Keratinocyte (primary cell): Measurements from ENCODE around the gene APCDD1L.

Experiments used
- CTCF ChIP-seq, 3 experiments: IDR thresholded peaks in 1 of 3; conservative IDR thresholded peaks in 1 of 3; optimal IDR thresholded peaks in 1 of 3; 2 replicates in 2 of 3; 3 replicates in 1 of 3; pipeline versions ENCODE3 to v1.5.1; 2011; ENCODE audit warnings: low read length in 3 of 3, mild to moderate bottlenecking in 3 of 3, moderate library complexity in 2 of 3, control low read depth in 1 of 3, inconsistent platforms in 1 of 3; ENCODE audit not compliant: insufficient read depth in 2 of 3; ENCODE audit errors: extremely low read depth in 1 of 3
- EZH2 ChIP-seq: IDR thresholded peaks from one replicate; pipeline ENCODE4 v1.6.1; 2012; ENCODE audit warnings: inconsistent platforms, mild to moderate bottlenecking, low read length, moderate library complexity

DNA sequence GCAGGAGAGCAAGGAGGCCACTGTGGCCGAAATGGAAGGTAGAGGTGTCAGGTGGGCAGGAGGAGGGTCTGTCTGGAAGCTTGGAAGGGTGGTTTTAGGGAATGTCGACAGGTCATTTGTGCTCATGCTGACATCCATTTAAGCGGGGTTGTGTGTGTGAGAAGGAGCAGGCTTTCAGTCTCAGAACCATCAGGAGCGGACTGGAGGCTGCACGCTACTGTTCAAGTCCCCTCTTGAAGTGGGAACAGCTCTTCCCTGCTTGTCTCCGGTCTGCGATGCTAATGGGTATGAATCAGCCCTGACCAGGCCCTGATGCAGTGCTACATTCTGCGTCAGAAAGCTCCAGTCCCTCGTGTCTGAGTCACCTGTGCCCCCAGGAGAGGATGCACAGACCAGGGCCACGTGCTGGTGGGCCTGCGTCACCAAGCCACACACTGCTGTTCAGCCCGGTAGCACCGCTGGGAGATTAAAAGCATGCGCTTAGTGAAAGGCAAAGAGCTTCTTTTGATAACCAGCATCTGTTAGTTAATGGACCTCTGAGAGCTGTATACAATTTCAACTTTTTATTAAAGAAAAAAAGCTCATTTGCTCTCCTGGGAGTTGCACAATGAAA is 58.0 kb downstream of the APCDD1L start:
- no peak for TF ChIP-seq CTCF (optimal IDR thresholded peaks at IDR 0.05 in 1 of 3, IDR thresholded peaks at IDR 0.05 in 1 of 3, conservative IDR thresholded peaks at IDR 0.05 in 1 of 3; ENCODE audit: extremely low read depth in 1 of 3, insufficient read depth in 2 of 3, low read length in 3 of 3)
- no peak for TF ChIP-seq EZH2
